Measurements from ENCODE around the gene WWOX.

GRCh38 chr16:78196502-78196901, 97.0 kb downstream of the WWOX start:
- no peak for TF ChIP-seq CTCF (IDR thresholded peaks at IDR 0.05 in 8 of 11, conservative IDR thresholded peaks at IDR 0.05 in 3 of 11)
- TF ChIP-seq POLR2A (IDR thresholded peaks at IDR 0.05), result no peak
- TF ChIP-seq POLR2AphosphoS5 (IDR thresholded peaks at IDR 0.05), result no peak
